Lung (tissue), 12 donors: Measurements from ENCODE around the gene TAF1C. TPM values are rescaled to one million over a fixed set of nuclear protein-coding genes. Genes with fewer than 3 reads are reported as not detected.

Experiments used
- ATAC-seq: fragments of 200-7000 bp; cut with Tn5 transposase; one replicate; pipeline ENCODE4 v1.9.1; 2020; ENCODE audit warnings: moderate number of reproducible peaks; ENCODE audit not compliant: insufficient read depth, low FRiP score
- DNase-seq, 3 donors: peaks; one replicate each; pipeline ENCODE4 v3.0.0-alpha.2; 2013 to 2017
- H3K27ac ChIP-seq, 2 donors: one replicate each; pipeline ENCODE4 v1.5.1; 2013; ENCODE audit warnings: mild to moderate bottlenecking in 2 of 2, moderate library complexity in 2 of 2, control low read depth in 1 of 2, inconsistent platforms in 1 of 2, low read depth in 1 of 2, low read length in 1 of 2
- H3K27me3 ChIP-seq, 3 donors: one replicate each; pipeline ENCODE4 v1.5.1; 2013; ENCODE audit warnings: low read length in 2 of 3; ENCODE audit not compliant: control insufficient read depth in 3 of 3, insufficient read depth in 3 of 3
- H3K36me3 ChIP-seq, 4 donors: one replicate each; pipeline ENCODE4 v1.5.1; 2013; ENCODE audit warnings: low read length in 4 of 4, mild to moderate bottlenecking in 1 of 4, moderate library complexity in 1 of 4; ENCODE audit not compliant: control insufficient read depth in 4 of 4, insufficient read depth in 4 of 4
- H3K4me1 ChIP-seq, 5 donors: one replicate each; pipeline ENCODE4 v1.5.1; 2013; ENCODE audit warnings: low read length in 5 of 5, mild to moderate bottlenecking in 2 of 5, moderate library complexity in 1 of 5; ENCODE audit not compliant: control insufficient read depth in 5 of 5, insufficient read depth in 5 of 5
- H3K4me3 ChIP-seq: one replicate; pipeline ENCODE4 v1.5.1; 2013; ENCODE audit warnings: mild to moderate bottlenecking, control low read depth, moderate library complexity
- H3K9ac ChIP-seq, 2 donors: one replicate each; pipeline ENCODE4 v1.5.1; 2013; ENCODE audit warnings: low read length in 2 of 2, control low read depth in 1 of 2; ENCODE audit not compliant: insufficient read depth in 1 of 2
- H3K9me3 ChIP-seq, 4 donors: one replicate each; pipeline ENCODE4 v1.5.1; 2013; ENCODE audit warnings: low read length in 3 of 4, mild to moderate bottlenecking in 1 of 4, moderate library complexity in 1 of 4; ENCODE audit not compliant: control insufficient read depth in 4 of 4, insufficient read depth in 3 of 4
- WGBS, 2 donors: extraction: QIAGEN DNeasy Blood & Tissue Kit; methylation state at CpG; one replicate each; pipeline ENCODE4 v1.1.7; 2013; 5-methylcytosine and 5-hydroxymethylcytosine counted together
- polyA plus RNA-seq, 2 donors: library from polyadenylated mRNA; stranded (reverse); fragments of 200-250 nt; gene quantifications; one replicate each; pipeline ENCODE4 v1.2.1, GENCODE V29; 2013
- total RNA-seq, 2 donors: library from RNA; depleted of rRNA in 1 of 2; stranded (reverse); fragments of >200 nt in 1 of 2; gene quantifications; one replicate each; pipeline ENCODE4 v1.2.1, GENCODE V29; 2014 to 2021
- TF ChIP-seq, protein P1 (sequence below): IDR thresholded peaks from 2 replicates; pipeline ENCODE4 v1.5.1; 2012; ENCODE audit warnings: mild to moderate bottlenecking; ENCODE audit errors: control extremely low read depth, extremely low read depth
- donor health status: control.
- donor health status: control.
- donor health status: Bipolar disorder and iron deficiency.
- donor health status: healthy.
- donor health status: DM: yes; HTN: yes; CAD: no.

Gene TAF1C
- total and polyA plus RNA-seq, 4 donors, result 36.1 to 53.1 (median 43.3) TPM

GRCh38 chr16:84176192-84177053 is 10.4 kb downstream of the TAF1C start:
- H3K27me3 ChIP-seq, result no peaks in the 10 kb centered on the region
- peaks cover 0 to 15% (median 0%) of the 10 kb centered on the region in 5 donors for H3K4me1 ChIP-seq
- TF ChIP-seq, protein P1, sequence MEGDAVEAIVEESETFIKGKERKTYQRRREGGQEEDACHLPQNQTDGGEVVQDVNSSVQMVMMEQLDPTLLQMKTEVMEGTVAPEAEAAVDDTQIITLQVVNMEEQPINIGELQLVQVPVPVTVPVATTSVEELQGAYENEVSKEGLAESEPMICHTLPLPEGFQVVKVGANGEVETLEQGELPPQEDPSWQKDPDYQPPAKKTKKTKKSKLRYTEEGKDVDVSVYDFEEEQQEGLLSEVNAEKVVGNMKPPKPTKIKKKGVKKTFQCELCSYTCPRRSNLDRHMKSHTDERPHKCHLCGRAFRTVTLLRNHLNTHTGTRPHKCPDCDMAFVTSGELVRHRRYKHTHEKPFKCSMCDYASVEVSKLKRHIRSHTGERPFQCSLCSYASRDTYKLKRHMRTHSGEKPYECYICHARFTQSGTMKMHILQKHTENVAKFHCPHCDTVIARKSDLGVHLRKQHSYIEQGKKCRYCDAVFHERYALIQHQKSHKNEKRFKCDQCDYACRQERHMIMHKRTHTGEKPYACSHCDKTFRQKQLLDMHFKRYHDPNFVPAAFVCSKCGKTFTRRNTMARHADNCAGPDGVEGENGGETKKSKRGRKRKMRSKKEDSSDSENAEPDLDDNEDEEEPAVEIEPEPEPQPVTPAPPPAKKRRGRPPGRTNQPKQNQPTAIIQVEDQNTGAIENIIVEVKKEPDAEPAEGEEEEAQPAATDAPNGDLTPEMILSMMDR, result no peak
- peak overlapping the region; percentile 13 to 81 for H3K27ac ChIP-seq
- ATAC-seq, result no peak
- H3K4me3 ChIP-seq, result no peak overlapping the region
- WGBS, 2 donors, result 60 to 74% methylated on average over 18 of the region's 18 CpGs
- no peak for DNase-seq
- no peaks in the 10 kb centered on the region for H3K9me3 ChIP-seq
- H3K36me3 ChIP-seq, result peaks cover 0 to 34% (median 8%) of the 10 kb centered on the region in 4 donors
- no peak overlapping the region for H3K9ac ChIP-seq

DNA sequence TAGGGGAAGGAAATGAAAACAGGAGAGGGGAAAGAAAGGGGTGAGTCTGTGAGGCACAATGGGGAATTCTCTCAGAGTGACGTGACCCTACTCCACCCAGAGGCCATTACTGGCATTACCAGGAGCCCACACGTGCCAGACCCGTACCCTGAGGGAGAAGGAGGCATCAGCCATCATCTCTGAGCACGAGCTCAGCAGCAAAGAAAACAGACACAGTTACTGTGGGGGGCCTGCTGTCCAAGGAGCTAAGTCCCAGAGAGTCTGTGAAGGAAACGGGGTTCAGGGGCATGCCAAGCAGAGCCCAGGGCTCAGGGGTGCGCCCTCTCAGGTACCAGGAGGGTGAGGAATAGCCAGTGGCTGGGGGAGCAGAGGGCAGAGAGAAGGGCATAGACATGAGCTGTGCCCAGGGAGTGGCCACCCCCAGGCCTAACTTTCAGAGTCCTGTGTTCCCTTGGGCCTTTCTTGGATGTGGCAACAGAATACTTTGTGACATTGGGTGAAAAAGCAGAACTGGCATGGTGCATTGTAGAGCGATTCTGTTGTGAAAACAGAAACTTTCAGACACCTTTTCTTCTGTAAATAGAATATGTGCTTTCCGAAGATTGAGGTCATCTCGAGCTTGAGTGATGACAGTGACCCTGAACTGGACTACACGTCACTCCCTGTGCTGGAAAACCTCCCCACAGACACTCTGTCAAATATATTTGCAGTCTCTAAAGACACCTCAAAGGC is 11.3 kb downstream of the TAF1C start:
- peaks cover 0 to 15% (median 0%) of the 10 kb centered on the region in 5 donors for H3K4me1 ChIP-seq
- no peak overlapping the region for H3K9ac ChIP-seq
- peaks cover 0 to 26% (median 4%) of the 10 kb centered on the region in 4 donors for H3K36me3 ChIP-seq
- TF ChIP-seq, protein P1, result peak; percentile 26
- peak overlapping the region in 1 of 2 donors; percentile 1 for H3K27ac ChIP-seq
- no peaks in the 10 kb centered on the region for H3K27me3 ChIP-seq
- ATAC-seq (no peak), DNase-seq (peak in 2 of 3 donors; percentile 39 to 42)
- H3K9me3 ChIP-seq, result no peaks in the 10 kb centered on the region
- no peak overlapping the region for H3K4me3 ChIP-seq
- WGBS, 2 donors, result 21 to 63% methylated on average over 10 of the region's 10 CpGs

DNA sequence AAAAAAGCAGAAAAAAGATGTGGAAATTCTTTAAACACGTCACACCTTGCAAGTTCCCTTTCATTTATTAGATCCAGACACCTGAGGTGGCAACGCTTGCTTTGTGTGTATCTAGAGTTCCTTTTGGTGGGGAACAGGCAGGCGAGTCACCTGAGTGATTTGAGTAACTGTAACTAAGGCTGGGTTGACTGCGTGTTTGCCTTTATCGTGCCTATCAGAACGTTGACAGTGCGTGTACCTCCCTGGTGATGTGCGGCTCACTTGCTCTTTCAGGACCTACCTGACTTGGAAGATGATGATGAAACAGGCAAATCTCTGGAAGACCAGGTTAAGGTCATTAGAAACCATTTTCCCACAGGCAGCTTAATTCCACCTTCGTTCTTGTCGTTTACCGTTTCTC is 12.5 kb downstream of the TAF1C start:
- WGBS, 2 donors, result 77 to 83% methylated on average over 11 of the region's 11 CpGs
- H3K9me3 ChIP-seq, result no peaks in the 10 kb centered on the region
- ATAC-seq (no peak), DNase-seq (no peak)
- no peak overlapping the region for H3K9ac ChIP-seq
- H3K36me3 ChIP-seq, result peaks cover 0 to 14% (median 3%) of the 10 kb centered on the region in 4 donors
- no peak overlapping the region for H3K27ac ChIP-seq
- H3K27me3 ChIP-seq, result no peaks in the 10 kb centered on the region
- peaks cover 0 to 15% (median 0%) of the 10 kb centered on the region in 5 donors for H3K4me1 ChIP-seq
- TF ChIP-seq, protein P1, result no peak
- no peak overlapping the region for H3K4me3 ChIP-seq
